HUDEP-2 (cell line): Measurements from ENCODE around the gene NTRK3.

Source experiments
- DNase-seq, 76 experiments: peaks; one replicate each; lab custom pipeline; 2025; ENCODE audit not compliant: unreplicated experiment in 76 of 76; lab: John Stamatoyannopoulos, UW

Gene NTRK3

GRCh38 chr15:87916208-87916607 is 340.3 kb downstream of the NTRK3 start:
- DNase-seq: no peak

- DNase-seq: no peak
Observed at GRCh38 chr15:87910301-87910700, 346.2 kb downstream of the NTRK3 start.

GRCh38 chr15:87907676-87908446 is 348.7 kb downstream of the NTRK3 start:
- DNase-seq: no peak

GRCh38 chr15:87906444-87906843 is 350.1 kb downstream of the NTRK3 start:
- DNase-seq: no peak

- peak in 1 of 76 experiments; percentile 9 for DNase-seq
Observed at GRCh38 chr15:87902772-87903426, 353.6 kb downstream of the NTRK3 start.

GRCh38 chr15:87901926-87902690 is 354.4 kb downstream of the NTRK3 start:
- DNase-seq: no peak

- no peak for DNase-seq
Observed at GRCh38 chr15:87901008-87901407, 355.5 kb downstream of the NTRK3 start.

- no peak for DNase-seq
Observed at GRCh38 chr15:87896936-87897335, 359.6 kb downstream of the NTRK3 start.

GRCh38 chr15:87887177-87887576 is 369.4 kb downstream of the NTRK3 start:
- no peak for DNase-seq

- no peak for DNase-seq
Observed at GRCh38 chr15:87881026-87881425, 375.5 kb downstream of the NTRK3 start.

- DNase-seq: no peak
Observed at GRCh38 chr15:87877822-87878542, 378.6 kb downstream of the NTRK3 start.

- peak in 37 of 76 experiments; percentile 0 to 76 (median 19) for DNase-seq
Observed at GRCh38 chr15:87877114-87877810, 379.3 kb downstream of the NTRK3 start.

- no peak for DNase-seq
Observed at GRCh38 chr15:87874896-87875711, 381.4 kb downstream of the NTRK3 start.

- no peak for DNase-seq
Observed at GRCh38 chr15:87873516-87873915, 383.0 kb downstream of the NTRK3 start.

- DNase-seq: no peak
Observed at GRCh38 chr15:87871731-87872320, 384.7 kb downstream of the NTRK3 start.

- no peak for DNase-seq
Observed at GRCh38 chr15:87871258-87871681, 385.3 kb downstream of the NTRK3 start.

GRCh38 chr15:87866961-87867360 is 389.6 kb downstream of the NTRK3 start:
- no peak for DNase-seq

GRCh38 chr15:87863152-87863551 is 393.4 kb downstream of the NTRK3 start:
- DNase-seq: peak in 1 of 76 experiments; percentile 0

- no peak for DNase-seq
Observed at GRCh38 chr15:87860743-87861142, 395.8 kb downstream of the NTRK3 start.
